B cell (primary cell): ENCODE data around the gene ACOX2. TPM values are rescaled to one million over a fixed set of nuclear protein-coding genes. Genes with fewer than 3 reads are reported as not detected.

Source experiments
- ATAC-seq: fragments of 200-7000 bp; cut with Tn5 transposase; one replicate; pipeline ENCODE4 v1.10.0; 2021; ENCODE audit warnings: low read depth, mild to moderate bottlenecking, moderate number of reproducible peaks, moderate library complexity
- CTCF ChIA-PET: fragments of 350-600 bp; sonication (Branson Sonifier 250); formaldehyde crosslinking; loops from one replicate; lab custom pipeline; 2021; ENCODE audit warnings: antibody characterized with exemption, inconsistent platforms; lab: Charles Lee
- POLR2A ChIA-PET: fragments of 350-600 bp; sonication (Branson Sonifier 250); formaldehyde crosslinking; loops from one replicate; lab custom pipeline; 2021; ENCODE audit warnings: antibody characterized with exemption; lab: Charles Lee
- DNase-seq: peaks from one replicate; pipeline ENCODE4 v3.0.0; 2013
- H2AFZ ChIP-seq: 2 replicates; pipeline ENCODE4 v1.6.1; 2012; ENCODE audit warnings: mild to moderate bottlenecking, low read depth, low read length; ENCODE audit not compliant: insufficient read depth, poor library complexity, severe bottlenecking
- H3K27ac ChIP-seq, 2 donors: 1 replicate in 1 of 2; 2 replicates in 1 of 2; pipeline ENCODE4 v1.5.1; 2012 to 2013; ENCODE audit warnings: low read length in 2 of 2, mild to moderate bottlenecking in 2 of 2, moderate library complexity in 1 of 2
- H3K27me3 ChIP-seq, 4 experiments: fragments of 200-600 bp in 1 of 4; sonication (generic) in 1 of 4; replicated peaks in 1 of 4; 1 replicate in 2 of 4; 2 replicates in 2 of 4; pipeline versions ENCODE4 v1.6.1 to v1.7.0; 2013 to 2016; ENCODE audit warnings: low read length in 3 of 4, mild to moderate bottlenecking in 2 of 4, mixed read lengths in 1 of 4, moderate library complexity in 1 of 4; ENCODE audit not compliant: insufficient read depth in 4 of 4, control insufficient read depth in 3 of 4; ENCODE audit errors: control extremely low read depth in 1 of 4
- H3K36me3 ChIP-seq, 2 experiments: replicated peaks in 1 of 2; 1 replicate in 1 of 2; 2 replicates in 1 of 2; pipeline versions ENCODE4 v1.6.1 to v1.7.1; 2013; ENCODE audit warnings: low read length in 1 of 2; ENCODE audit not compliant: insufficient read depth in 2 of 2, control insufficient read depth in 1 of 2; ENCODE audit errors: control extremely low read depth in 1 of 2, extremely low read depth in 1 of 2
- H3K4me1 ChIP-seq, 2 donors: fragments of 200-600 bp in 1 of 2; sonication (generic) in 1 of 2; 1 replicate in 1 of 2; 2 replicates in 1 of 2; pipeline versions ENCODE4 v1.5.1 to v1.6.1; 2013 to 2017; ENCODE audit warnings: low read length in 2 of 2; ENCODE audit not compliant: control insufficient read depth in 2 of 2, insufficient read depth in 2 of 2
- H3K4me2 ChIP-seq: replicated peaks from 2 replicates; pipeline ENCODE3; 2012; ENCODE audit warnings: mild to moderate bottlenecking, low read depth, low read length; ENCODE audit not compliant: poor library complexity, severe bottlenecking
- H3K4me3 ChIP-seq, 5 experiments: fragments of 200-600 bp in 1 of 5; sonication (generic) in 1 of 5; 1 replicate in 3 of 5; 2 replicates in 2 of 5; pipeline versions ENCODE4 v1.5.1 to v1.7.0; 2011 to 2016; ENCODE audit warnings: low read length in 4 of 5, mild to moderate bottlenecking in 4 of 5, low read depth in 2 of 5, control low read depth in 1 of 5, moderate library complexity in 1 of 5; ENCODE audit not compliant: insufficient read depth in 1 of 5; ENCODE audit errors: control extremely low read depth in 1 of 5, extremely low read depth in 1 of 5
- H3K79me2 ChIP-seq: fragments of 200-600 bp; sonication (generic); one replicate; pipeline ENCODE4 v1.6.0; 2016; ENCODE audit warnings: low read length; ENCODE audit not compliant: control insufficient read depth, insufficient read depth
- H3K9ac ChIP-seq: fragments of 200-600 bp; sonication (generic); 2 replicates; pipeline ENCODE4 v1.6.1; 2017; ENCODE audit warnings: mild to moderate bottlenecking, low read length, moderate library complexity
- H3K9me3 ChIP-seq, 3 donors: one replicate each; pipeline versions ENCODE4 v1.6.1 to v1.7.1; 2013; ENCODE audit warnings: low read length in 2 of 3; ENCODE audit not compliant: control insufficient read depth in 2 of 3, insufficient read depth in 1 of 3; ENCODE audit errors: control extremely low read depth in 1 of 3
- H4K20me1 ChIP-seq: 2 replicates; pipeline ENCODE4 v1.6.0; 2012; ENCODE audit warnings: mild to moderate bottlenecking, low read length; ENCODE audit not compliant: insufficient read depth, control insufficient read depth, poor library complexity, severe bottlenecking
- H3K27ac Mint-ChIP-seq: one replicate; pipeline ENCODE4 v1.8.0; 2021; ENCODE audit warnings: mixed read lengths
- H3K27me3 Mint-ChIP-seq: one replicate; pipeline ENCODE4 v1.8.0; 2021; ENCODE audit warnings: mixed read lengths
- H3K4me1 Mint-ChIP-seq: one replicate; pipeline ENCODE4 v1.8.0; 2021; ENCODE audit warnings: mixed read lengths
- H3K4me3 Mint-ChIP-seq: one replicate; pipeline ENCODE4 v1.8.0; 2021; ENCODE audit warnings: mixed read lengths
- H3K9me3 Mint-ChIP-seq: one replicate; pipeline ENCODE4 v1.8.0; 2022; ENCODE audit warnings: mixed read lengths; ENCODE audit not compliant: insufficient read depth
- CTCF ChIP-seq: fragments of 200-600 bp; IDR thresholded peaks from one replicate; pipeline ENCODE4 v1.8.0; 2022; ENCODE audit warnings: antibody characterized with exemption, mild to moderate bottlenecking
- EZH2 ChIP-seq: IDR thresholded peaks from 2 replicates; pipeline ENCODE4 v1.6.1; 2012; ENCODE audit warnings: borderline replicate concordance, low read depth, mild to moderate bottlenecking, moderate library complexity, low read length; ENCODE audit not compliant: insufficient read depth, poor library complexity, severe bottlenecking
- WGBS: methylation state at CpG from one replicate; pipeline ENCODE4 v1.1.5; 2013; ENCODE audit warnings: missing lambda C conversion rate; ENCODE audit not compliant: insufficient coverage; 5-methylcytosine and 5-hydroxymethylcytosine counted together
- intact Hi-C: fragments of 100-400 bp; cut with micrococcal nuclease; formaldehyde crosslinking; loops from one replicate; pipeline ENCODE4 v1.10.0; 2022
- polyA plus RNA-seq: library from polyadenylated mRNA; depleted of rRNA; stranded (reverse); fragments of >200 nt; gene quantifications from 2 replicates; pipeline ENCODE4 v1.2.3, GENCODE V29; 2012
- total RNA-seq, 2 donors: library from RNA; stranded (reverse); fragments of 120-200 nt in 1 of 2; gene quantifications; 1 replicate in 1 of 2; 2 replicates in 1 of 2; pipeline versions ENCODE4 v1.2.3 to v1.2.4, GENCODE V29; 2013 to 2022

Gene ACOX2
- total and polyA plus RNA-seq, 2 donors (not counting 1 experiment from before 2014, with no cell fraction given) = not detected

- Histone ChIP-seq H3K4me2 (no peak overlapping the region), H3K27me3 (peaks cover 0 to 4% (median 0%) of the 10 kb centered on the region in 4 experiments), H3K9me3 (no peaks in the 10 kb centered on the region), H4K20me1 (no peaks in the 10 kb centered on the region), H3K9ac (no peak overlapping the region), H3K4me3 (no peak overlapping the region), H3K36me3 (no peaks in the 10 kb centered on the region), H3K27ac (no peak overlapping the region), H2AFZ (no peak overlapping the region), H3K79me2 (no peaks in the 10 kb centered on the region), H3K4me1 (peaks cover 4 to 6% of the 10 kb centered on the region in 2 donors)
- Mint-ChIP-seq H3K4me3 (no peak overlapping the region), H3K4me1 (peaks cover 7% of the 10 kb centered on the region), H3K9me3 (no peaks in the 10 kb centered on the region), H3K27me3 (peaks cover 13% of the 10 kb centered on the region), H3K27ac (no peak overlapping the region)
- ChIA-PET POLR2A (no interaction called here), CTCF (interaction anchor here (1.3 to 10.3 kb wide), 2 partner anchors 8 to 59 kb away, joined by 5 to 85 read pairs; no protein-coding TSS in a partner anchor)
- WGBS = 85% methylated on average over 9 of the region's 13 CpGs
- intact Hi-C loops = no loop called here
- ATAC-seq = no peak
- TF ChIP-seq CTCF (no peak), EZH2 (no peak)
- DNase-seq = no peak
Observed at GRCh38 chr3:58572013-58572633, 35.1 kb upstream of the ACOX2 start.

GRCh38 chr3:58570851-58571250, 33.9 kb upstream of the ACOX2 start:
- no peak overlapping the region for H3K27ac ChIP-seq
- 100% methylated on average over 5 of the region's 5 CpGs for WGBS
- CTCF ChIA-PET = interaction anchor here (1.2 to 10.3 kb wide), 3 partner anchors 9 to 262 kb away, joined by 3 to 85 read pairs (median 5); no protein-coding TSS in a partner anchor

More at GRCh38 chr3:58570851-58571250, 33.9 kb upstream of the ACOX2 start:
- ATAC-seq = no peak
- H3K4me3 Mint-ChIP-seq = no peak overlapping the region
- Histone ChIP-seq H3K4me2 (no peak overlapping the region), H3K27me3 (peaks cover 0 to 2% (median 0%) of the 10 kb centered on the region in 4 experiments), H3K9ac (no peak overlapping the region), H3K4me3 (no peak overlapping the region), H3K36me3 (no peaks in the 10 kb centered on the region), H4K20me1 (no peaks in the 10 kb centered on the region), H2AFZ (no peak overlapping the region), H3K79me2 (no peaks in the 10 kb centered on the region), H3K9me3 (no peaks in the 10 kb centered on the region), H3K4me1 (peaks cover 4 to 6% of the 10 kb centered on the region in 2 donors)
- intact Hi-C loops = no loop called here
- POLR2A ChIA-PET = no interaction called here
- no peaks in the 10 kb centered on the region for H3K9me3 Mint-ChIP-seq
- H3K27ac Mint-ChIP-seq = no peak overlapping the region
- DNase-seq = no peak
- peaks cover 7% of the 10 kb centered on the region for H3K4me1 Mint-ChIP-seq
- H3K27me3 Mint-ChIP-seq = peaks cover 5% of the 10 kb centered on the region
- TF ChIP-seq CTCF (no peak), EZH2 (no peak)
